WTC11 (cell line): ENCODE measurements around the gene IL11RA. TPM values are rescaled to one million over a fixed set of nuclear protein-coding genes. Genes with fewer than 3 reads are reported as not detected.

Source experiments
- ATAC-seq: fragments of 200-7000 bp; cut with Tn5 transposase; 2 replicates; pipeline ENCODE4 v1.10.0; 2021; ENCODE audit warnings: mild to moderate bottlenecking, moderate library complexity
- CTCF ChIA-PET: fragments of 300-600 bp; sonication (Branson Sonifier 250); formaldehyde crosslinking; loops from one replicate; lab custom pipeline; 2021; ENCODE audit warnings: antibody characterized with exemption; lab: Charles Lee
- POLR2A ChIA-PET: fragments of 350-600 bp; sonication (Branson Sonifier 250); formaldehyde crosslinking; loops from one replicate; lab custom pipeline; 2021; ENCODE audit warnings: antibody characterized with exemption; lab: Charles Lee
- DNase-seq: peaks from one replicate; pipeline ENCODE4 v3.0.0; 2021; ENCODE audit warnings: low spot score
- H3K27ac Mint-ChIP-seq: 2 replicates; pipeline ENCODE4 v1.8.0; 2021; ENCODE audit warnings: mixed read lengths
- H3K27me3 Mint-ChIP-seq: 2 replicates; pipeline ENCODE4 v1.8.0; 2021; ENCODE audit warnings: low read depth, mild to moderate bottlenecking, moderate library complexity, mixed read lengths
- H3K36me3 Mint-ChIP-seq: 2 replicates; pipeline ENCODE4 v1.8.0; 2021; ENCODE audit warnings: mixed read lengths
- H3K4me1 Mint-ChIP-seq: 2 replicates; pipeline ENCODE4 v1.8.0; 2022; ENCODE audit warnings: mixed read lengths
- H3K4me3 Mint-ChIP-seq: 2 replicates; pipeline ENCODE4 v1.8.0; 2021; ENCODE audit warnings: mild to moderate bottlenecking, moderate library complexity, mixed read lengths
- H3K9me3 Mint-ChIP-seq: 2 replicates; pipeline ENCODE4 v1.8.0; 2021; ENCODE audit warnings: mixed read lengths
- ATF6 ChIP-seq: sonication (generic); formaldehyde crosslinking; IDR thresholded peaks from 2 replicates; pipeline ENCODE4 v1.8.1; 2023; ENCODE audit warnings: mild to moderate bottlenecking, missing genetic modification reagents
- E2F1 ChIP-seq: sonication (generic); formaldehyde crosslinking; IDR thresholded peaks from 2 replicates; pipeline ENCODE4 v1.8.0; 2022; ENCODE audit warnings: mild to moderate bottlenecking, missing genetic modification reagents
- E2F5 ChIP-seq: sonication (generic); formaldehyde crosslinking; IDR thresholded peaks from 2 replicates; pipeline ENCODE4 v1.8.1; 2022; ENCODE audit warnings: mild to moderate bottlenecking, moderate library complexity, missing genetic modification reagents
- FOXJ3 ChIP-seq: sonication (generic); formaldehyde crosslinking; IDR thresholded peaks from 2 replicates; pipeline ENCODE4 v1.9.0; 2021; ENCODE audit warnings: missing genetic modification reagents, mild to moderate bottlenecking, borderline replicate concordance
- GRHL2 ChIP-seq: fragments of 250-450 bp; sonication (Bioruptor Pico); IDR thresholded peaks from 2 replicates; pipeline ENCODE4 v1.8.0; 2022; ENCODE audit warnings: mild to moderate bottlenecking, moderate library complexity; ENCODE audit not compliant: insufficient replicate concordance, severe bottlenecking
- GTF2I ChIP-seq: fragments of 250-450 bp; sonication (Bioruptor Pico); conservative IDR thresholded peaks from 2 replicates; pipeline ENCODE4 v1.4.0; 2021; ENCODE audit warnings: mild to moderate bottlenecking
- HMGA2 ChIP-seq: fragments of 250-450 bp; sonication (Bioruptor Pico); IDR thresholded peaks from 2 replicates; pipeline ENCODE4 v1.4.0; 2021; ENCODE audit warnings: mild to moderate bottlenecking, moderate library complexity
- KAT7 ChIP-seq: sonication (generic); formaldehyde crosslinking; IDR thresholded peaks from 2 replicates; pipeline ENCODE4 v1.8.1; 2023; ENCODE audit warnings: missing genetic modification reagents, mild to moderate bottlenecking, borderline replicate concordance
- NR3C1 ChIP-seq: sonication (generic); formaldehyde crosslinking; conservative IDR thresholded peaks from 2 replicates; pipeline ENCODE4 v1.8.1; 2023; ENCODE audit warnings: low read depth, mild to moderate bottlenecking, missing genetic modification reagents
- SOX15 ChIP-seq: fragments of 250-450 bp; sonication (Bioruptor Pico); IDR thresholded peaks from 2 replicates; pipeline ENCODE4 v1.9.0; 2021; ENCODE audit warnings: mild to moderate bottlenecking
- TP53 ChIP-seq: sonication (generic); formaldehyde crosslinking; IDR thresholded peaks from 2 replicates; pipeline ENCODE4 v1.8.1; 2023; ENCODE audit warnings: mild to moderate bottlenecking, missing genetic modification reagents
- ZBTB21 ChIP-seq: sonication (generic); formaldehyde crosslinking; IDR thresholded peaks from 2 replicates; pipeline ENCODE4 v1.8.1; 2023; ENCODE audit warnings: mild to moderate bottlenecking, missing genetic modification reagents, borderline replicate concordance
- ZNF121 ChIP-seq: sonication (generic); formaldehyde crosslinking; IDR thresholded peaks from 2 replicates; pipeline ENCODE4 v1.8.0; 2023; ENCODE audit warnings: missing genetic modification reagents
- ZNF671 ChIP-seq: fragments of 250-450 bp; sonication (Bioruptor Pico); IDR thresholded peaks from 2 replicates; pipeline ENCODE4 v1.8.0; 2021; ENCODE audit warnings: mild to moderate bottlenecking
- total RNA-seq: library from RNA; stranded (reverse); gene quantifications from 3 replicates; pipeline ENCODE4 v1.2.3, GENCODE V29; 2021
- TF ChIP-seq, protein P1 (sequence below): fragments of 250-450 bp; sonication (Bioruptor Pico); IDR thresholded peaks from 2 replicates; pipeline ENCODE4 v2.1.2; 2022; ENCODE audit warnings: mild to moderate bottlenecking, moderate library complexity
- TF ChIP-seq, protein P2 (sequence below): sonication (generic); formaldehyde crosslinking; IDR thresholded peaks from 2 replicates; pipeline ENCODE4 v1.8.1; 2022; ENCODE audit warnings: mild to moderate bottlenecking, missing genetic modification reagents, moderate library complexity, borderline replicate concordance
- TF ChIP-seq, protein P3 (sequence below): sonication (generic); formaldehyde crosslinking; IDR thresholded peaks from 2 replicates; pipeline ENCODE4 v1.8.0; 2022; ENCODE audit warnings: mild to moderate bottlenecking, missing genetic modification reagents

Gene IL11RA
- total RNA-seq, 1 experiment from 2014 or later = 8.6 TPM

DNA sequence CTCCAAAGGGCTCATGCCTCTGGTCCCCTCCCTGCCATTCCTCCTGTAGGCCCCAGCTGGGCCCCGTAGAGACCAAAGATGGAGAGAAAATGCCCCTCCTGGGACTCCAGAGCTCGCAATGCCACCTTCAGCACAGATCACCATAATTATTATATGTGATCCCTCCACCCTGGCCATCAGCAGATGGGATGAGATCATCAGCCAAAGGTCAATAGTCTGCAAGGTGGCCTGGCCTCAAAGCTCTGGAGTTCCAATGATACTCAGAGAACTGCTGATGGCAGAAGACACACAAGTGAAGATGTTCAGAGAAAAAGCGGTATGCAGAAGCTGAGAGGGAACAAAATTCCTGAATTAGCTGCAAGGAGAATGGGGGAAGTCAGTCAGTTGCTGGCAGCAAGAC is 45.1 kb upstream of the IL11RA start:
- POLR2A ChIA-PET = no interaction called here
- H3K9me3 Mint-ChIP-seq = no peaks in the 10 kb centered on the region

GRCh38 chr9:34607331-34607730 is 44.7 kb upstream of the IL11RA start:
- Mint-ChIP-seq H3K27me3 (no peaks in the 10 kb centered on the region; the same call in 1 of the 2 replicates), H3K4me3 (no peak overlapping the region), H3K27ac (no peak overlapping the region), H3K9me3 (no peaks in the 10 kb centered on the region), H3K36me3 (no peaks in the 10 kb centered on the region), H3K4me1 (peaks cover 15% of the 10 kb centered on the region)
- no peak for ATAC-seq
- ChIA-PET CTCF (interaction anchor here (0.8 to 7.0 kb wide), 5 partner anchors 15 to 204 kb away, joined by 3 to 96 read pairs (median 8); no protein-coding TSS in a partner anchor), POLR2A (no interaction called here)
- no peak for DNase-seq
- TF ChIP-seq GRHL2 (CRISPR knock-in tag) (no peak), ZBTB21 (CRISPR knock-in tag) (no peak), ZNF671 (CRISPR knock-in tag) (no peak), E2F1 (no peak), ZNF121 (CRISPR knock-in tag) (no peak), E2F5 (no peak)
- TF ChIP-seq, protein P1, sequence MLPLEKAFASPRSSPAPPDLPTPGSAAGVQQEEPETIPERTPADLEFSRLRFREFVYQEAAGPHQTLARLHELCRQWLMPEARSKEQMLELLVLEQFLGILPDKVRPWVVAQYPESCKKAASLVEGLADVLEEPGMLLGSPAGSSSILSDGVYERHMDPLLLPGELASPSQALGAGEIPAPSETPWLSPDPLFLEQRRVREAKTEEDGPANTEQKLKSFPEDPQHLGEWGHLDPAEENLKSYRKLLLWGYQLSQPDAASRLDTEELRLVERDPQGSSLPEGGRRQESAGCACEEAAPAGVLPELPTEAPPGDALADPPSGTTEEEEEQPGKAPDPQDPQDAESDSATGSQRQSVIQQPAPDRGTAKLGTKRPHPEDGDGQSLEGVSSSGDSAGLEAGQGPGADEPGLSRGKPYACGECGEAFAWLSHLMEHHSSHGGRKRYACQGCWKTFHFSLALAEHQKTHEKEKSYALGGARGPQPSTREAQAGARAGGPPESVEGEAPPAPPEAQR (CRISPR knock-in tag) = no peak
- TF ChIP-seq, protein P2, sequence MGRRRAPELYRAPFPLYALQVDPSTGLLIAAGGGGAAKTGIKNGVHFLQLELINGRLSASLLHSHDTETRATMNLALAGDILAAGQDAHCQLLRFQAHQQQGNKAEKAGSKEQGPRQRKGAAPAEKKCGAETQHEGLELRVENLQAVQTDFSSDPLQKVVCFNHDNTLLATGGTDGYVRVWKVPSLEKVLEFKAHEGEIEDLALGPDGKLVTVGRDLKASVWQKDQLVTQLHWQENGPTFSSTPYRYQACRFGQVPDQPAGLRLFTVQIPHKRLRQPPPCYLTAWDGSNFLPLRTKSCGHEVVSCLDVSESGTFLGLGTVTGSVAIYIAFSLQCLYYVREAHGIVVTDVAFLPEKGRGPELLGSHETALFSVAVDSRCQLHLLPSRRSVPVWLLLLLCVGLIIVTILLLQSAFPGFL (CRISPR knock-in tag) = no peak
- TF ChIP-seq, protein P3, sequence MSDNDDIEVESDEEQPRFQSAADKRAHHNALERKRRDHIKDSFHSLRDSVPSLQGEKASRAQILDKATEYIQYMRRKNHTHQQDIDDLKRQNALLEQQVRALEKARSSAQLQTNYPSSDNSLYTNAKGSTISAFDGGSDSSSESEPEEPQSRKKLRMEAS (CRISPR knock-in tag) = no peak

More for the DNA sequence above, 45.1 kb upstream of the IL11RA start:
- Mint-ChIP-seq H3K27me3 (no peaks in the 10 kb centered on the region; the same call in 1 of the 2 replicates), H3K27ac (no peak overlapping the region), H3K36me3 (no peaks in the 10 kb centered on the region), H3K4me3 (no peak overlapping the region), H3K4me1 (peaks cover 18% of the 10 kb centered on the region)
- ATAC-seq = no peak
- CTCF ChIA-PET = interaction anchor here (0.8 to 7.0 kb wide), 5 partner anchors 15 to 203 kb away, joined by 3 to 96 read pairs (median 8); no protein-coding TSS in a partner anchor
- no peak for DNase-seq
- no peak for TF ChIP-seq GTF2I (CRISPR knock-in tag)
- no peak for TF ChIP-seq HMGA2
- no peak for TF ChIP-seq ATF6
- TF ChIP-seq KAT7 = no peak
- no peak for TF ChIP-seq NR3C1 (CRISPR knock-in tag)
- TF ChIP-seq FOXJ3 (CRISPR knock-in tag) = no peak
- TF ChIP-seq TP53 (CRISPR knock-in tag) = no peak
- TF ChIP-seq SOX15 = no peak
